Measurements from ENCODE around the gene HARS1.
"Not testable (repeated sequence)": the region's sequence is repeated elsewhere in the genome, so short reads cannot be mapped to it uniquely, and the experiment has no call there.

HARS1 gene

DNA sequence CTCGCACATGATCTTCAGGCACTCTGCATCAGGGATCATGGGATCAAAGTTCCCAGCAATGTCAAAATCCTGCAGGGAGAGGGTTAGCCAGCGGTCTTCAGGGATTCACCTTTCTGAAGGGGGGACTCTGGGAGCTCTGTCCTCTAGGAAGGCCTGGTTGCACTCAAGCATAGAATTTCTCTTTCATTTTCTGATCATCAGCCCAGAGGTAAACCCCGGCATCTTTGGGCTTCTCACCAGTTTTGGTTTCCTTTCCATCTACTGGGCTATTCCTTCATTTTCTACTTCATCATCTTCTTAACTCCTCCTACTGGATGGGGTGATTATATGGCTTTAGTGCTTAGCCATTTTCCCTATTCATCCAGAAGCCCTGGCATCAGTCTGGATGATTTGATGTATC lies 13.2 kb downstream of the HARS1 start:
- DNase-seq (ENCODE audit: low spot score), result no peak

DNA sequence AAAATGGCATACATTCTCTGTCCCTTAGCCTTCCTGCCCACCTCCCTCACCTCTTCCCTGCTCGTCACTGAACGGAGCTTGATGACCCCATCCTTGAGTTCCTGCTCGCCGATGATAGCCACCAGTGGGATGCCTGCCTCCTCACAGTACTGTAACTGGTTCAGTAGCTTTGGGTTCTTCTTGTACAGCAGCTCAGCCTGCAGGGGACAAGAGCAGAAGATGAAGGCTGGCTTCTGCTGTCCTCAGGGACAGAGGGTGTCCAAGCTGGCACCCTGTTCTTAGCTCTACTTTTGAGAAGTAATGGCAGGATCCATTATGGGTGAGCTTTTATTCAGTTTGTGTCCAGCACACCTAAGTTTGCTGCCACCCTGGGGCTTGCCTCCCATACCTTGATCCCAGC lies 16.5 kb downstream of the HARS1 start:
- no peak for DNase-seq (ENCODE audit: low spot score)

DNA sequence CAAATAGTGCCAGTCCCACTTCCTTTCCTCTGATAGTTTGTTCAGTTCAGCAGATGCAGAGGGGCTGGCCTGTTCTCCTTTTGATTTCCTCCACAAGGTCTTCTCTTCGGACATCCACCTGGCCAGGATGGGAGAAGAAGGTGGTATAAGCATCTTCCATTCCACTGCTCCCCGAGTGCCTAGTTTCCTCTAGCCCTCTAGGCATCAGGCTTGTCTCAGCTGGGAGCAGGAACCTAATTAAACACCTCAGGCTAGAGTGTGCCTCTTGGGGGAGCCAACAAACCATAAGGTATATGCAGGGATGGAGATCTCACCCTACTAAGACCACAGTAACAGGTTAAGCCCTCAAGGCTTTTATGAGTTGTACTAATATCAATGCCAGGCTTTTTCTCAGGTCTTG lies 17.0 kb downstream of the HARS1 start:
- no peak for DNase-seq (ENCODE audit: low spot score)

DNA sequence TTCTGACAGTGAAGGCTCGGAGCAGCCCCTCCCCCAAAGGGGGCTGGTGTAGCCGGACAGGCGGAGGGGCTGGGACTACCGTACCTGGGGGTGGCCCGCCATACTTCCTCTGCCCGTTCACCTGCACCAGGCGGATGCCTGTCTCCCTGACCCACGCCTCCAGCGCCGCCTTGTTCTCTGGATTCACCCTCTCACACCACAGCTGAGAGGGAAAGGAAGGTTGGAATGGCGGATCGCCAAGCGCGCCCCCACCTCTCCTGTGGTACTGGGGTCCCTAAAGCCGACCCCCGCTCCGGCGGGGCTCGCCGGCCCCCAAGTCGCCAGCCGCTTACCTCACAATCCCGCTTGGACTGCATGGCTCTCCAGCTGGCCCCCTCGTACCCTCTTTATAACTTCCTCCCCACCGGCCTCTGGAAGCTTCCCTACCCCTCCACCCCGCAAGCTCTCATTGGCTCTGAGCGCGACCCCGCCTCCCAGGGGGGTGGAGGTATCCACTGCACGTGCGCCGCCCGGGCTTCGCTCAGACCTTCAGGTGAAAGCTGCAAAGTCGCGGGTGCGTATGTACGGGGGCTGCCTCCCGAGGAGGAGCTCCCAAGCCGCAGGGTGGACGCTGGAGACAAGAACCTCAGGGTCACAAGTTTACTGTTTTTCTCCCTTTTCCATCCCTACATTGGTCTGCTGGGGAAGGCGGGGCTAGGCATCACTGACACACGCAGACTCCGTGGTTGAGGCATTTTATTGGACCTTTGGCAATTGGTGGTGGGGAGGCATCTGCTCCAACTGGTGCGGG lies 17.8 kb downstream of the HARS1 start, which contains the start of gene DND1:
Gene DND1 (minus strand): TSS at position 390 of the 790 bp plus-strand sequence. CDS start 34 bp downstream, at position 356.
- DNase-seq (ENCODE audit: low spot score), result no peak

DNA sequence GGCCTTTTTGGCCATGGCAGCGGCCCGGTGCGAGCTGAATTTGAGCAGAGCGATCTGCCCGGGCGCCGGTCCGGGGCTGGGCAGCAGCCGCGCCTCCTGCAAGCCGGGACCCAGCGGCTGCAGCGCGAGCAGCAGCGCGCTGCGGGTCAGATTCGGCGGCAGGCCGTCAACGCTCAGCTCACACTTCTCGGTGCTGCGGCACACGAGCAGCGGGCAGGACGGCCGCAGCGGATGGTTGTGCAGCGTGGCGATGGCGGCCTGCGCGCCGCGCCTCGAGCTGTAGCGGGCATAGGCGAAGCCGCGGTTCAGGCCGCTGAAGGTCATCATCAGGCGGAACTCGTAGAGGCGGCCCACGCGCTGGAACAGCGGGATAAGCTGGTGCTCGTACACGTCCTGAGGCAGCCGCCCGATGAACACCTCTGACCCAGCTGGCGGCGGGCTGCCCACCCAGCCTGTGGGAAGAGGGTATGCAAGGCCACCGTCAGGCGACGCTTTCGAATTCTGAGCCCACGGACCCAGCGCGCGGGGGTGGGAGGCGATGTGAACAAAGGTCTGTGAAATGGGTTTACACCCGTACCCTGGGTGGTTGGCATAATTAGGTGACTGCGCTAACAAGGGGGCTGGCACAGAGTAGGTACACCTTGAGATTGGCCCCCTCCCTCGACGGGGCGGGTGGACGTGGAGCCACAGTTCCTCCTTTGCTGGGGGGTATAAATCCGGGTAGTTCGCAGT lies 18.5 kb downstream of the HARS1 start:
- no peak for DNase-seq (ENCODE audit: low spot score)

DNA sequence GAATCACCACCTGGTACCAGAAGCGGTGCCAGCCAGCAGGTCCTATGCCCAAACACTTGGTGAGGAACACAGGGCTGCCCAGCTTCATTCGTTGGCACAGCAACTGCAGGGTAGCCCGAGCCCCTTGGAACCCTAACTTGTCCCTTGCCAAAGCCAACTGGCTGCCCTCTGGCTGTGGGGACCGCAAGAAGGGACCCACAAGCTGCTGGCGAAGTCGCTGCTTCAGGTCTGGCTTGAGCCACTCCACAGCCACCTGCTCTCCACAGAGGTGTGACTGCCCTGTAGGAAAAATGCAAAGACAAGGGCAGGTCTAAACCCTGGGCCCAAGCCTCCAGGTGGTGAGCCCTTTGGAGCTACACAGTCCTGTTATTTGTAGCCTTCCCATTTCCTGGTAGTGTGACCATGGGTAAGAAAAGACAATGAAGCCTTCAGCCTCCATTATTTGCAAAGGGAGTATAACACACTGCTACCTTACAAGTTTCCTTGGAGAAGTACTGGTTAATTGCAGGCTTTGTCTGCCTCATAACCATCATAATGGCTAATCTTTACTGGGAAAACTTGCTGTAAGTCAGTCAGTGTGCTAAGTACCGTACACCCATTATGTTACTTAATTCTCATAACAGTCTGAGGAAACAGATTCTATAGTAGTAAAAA lies 19.6 kb downstream of the HARS1 start:
- DNase-seq (ENCODE audit: low spot score), result no peak

DNA sequence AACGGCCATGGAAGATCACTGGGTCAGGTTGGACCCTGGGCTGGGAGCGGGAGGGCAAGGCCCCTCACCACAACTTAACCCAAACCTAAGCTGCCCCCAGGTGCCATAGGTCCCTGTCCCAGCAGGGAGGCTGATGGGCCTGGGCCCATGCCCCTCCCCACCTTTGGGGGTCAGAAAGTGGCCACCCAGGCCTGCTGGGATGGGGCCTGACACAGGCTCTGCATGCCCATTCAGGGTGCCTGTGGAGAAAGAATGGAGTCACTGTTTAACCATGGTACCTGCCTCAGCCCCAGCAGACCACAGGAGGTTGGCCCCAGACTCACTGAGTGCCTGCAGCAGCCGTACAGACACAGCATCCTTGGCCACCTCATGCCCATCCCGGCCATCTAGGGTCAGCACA lies 20.1 kb downstream of the HARS1 start:
- DNase-seq (ENCODE audit: low spot score), result not testable (repeated sequence)

DNA sequence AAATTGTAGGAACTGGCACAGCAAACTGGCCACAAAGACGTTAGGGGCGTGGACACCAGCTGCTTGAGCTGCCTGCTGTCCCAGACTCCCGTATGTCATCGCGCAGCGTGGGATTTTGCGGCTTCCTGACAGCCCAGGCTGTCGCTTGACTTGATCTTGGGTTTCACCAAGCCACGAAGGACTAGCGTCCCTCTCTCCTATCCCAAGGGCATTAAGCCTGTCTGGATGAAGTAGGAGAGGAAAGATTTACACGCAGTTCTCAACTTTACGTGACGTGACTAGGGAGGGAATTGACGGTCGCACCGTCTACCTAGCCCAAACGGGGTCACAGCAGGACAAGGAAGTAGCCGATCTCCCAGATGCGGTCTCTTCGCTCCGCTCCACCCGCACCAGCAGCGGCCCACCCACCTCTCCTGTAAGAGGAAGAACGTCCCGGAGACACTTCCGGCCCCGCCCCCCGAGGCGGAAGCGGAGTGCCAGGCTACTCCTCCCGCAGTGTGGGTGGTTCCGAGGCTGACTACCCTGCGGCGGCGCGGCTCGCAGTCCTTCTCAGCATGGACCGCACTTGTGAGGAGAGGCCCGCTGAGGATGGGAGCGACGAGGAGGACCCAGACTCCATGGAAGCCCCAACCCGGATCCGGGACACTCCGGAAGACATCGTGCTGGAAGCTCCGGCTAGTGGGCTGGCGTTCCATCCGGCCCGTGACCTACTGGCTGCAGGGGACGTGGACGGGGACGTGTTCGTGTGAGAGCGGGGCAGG lies 26.6 kb downstream of the HARS1 start, which contains the start of gene WDR55:
Gene WDR55 (plus strand): TSS at position 546 of the 761 bp plus-strand sequence. CDS start 9 bp downstream, at position 555.
- DNase-seq (ENCODE audit: low spot score), result peak; percentile 96

DNA sequence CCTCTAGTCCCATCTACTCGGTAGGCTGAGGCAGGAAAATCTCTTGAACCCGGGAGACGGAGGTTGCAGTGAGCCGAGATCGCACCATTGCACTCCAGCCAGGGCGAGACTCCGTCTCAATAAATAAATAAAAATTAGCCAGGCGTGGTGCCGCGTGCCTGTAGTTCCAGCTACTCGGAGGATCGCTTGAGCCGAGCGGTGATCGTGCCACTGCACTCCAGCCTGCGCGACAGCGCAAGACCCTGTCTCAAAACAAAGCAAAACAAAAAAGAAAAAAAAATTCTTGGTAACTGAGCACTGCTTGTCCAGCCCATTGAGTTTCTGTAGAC lies 27.2 kb downstream of the HARS1 start:
- DNase-seq (ENCODE audit: low spot score), result no peak

DNA sequence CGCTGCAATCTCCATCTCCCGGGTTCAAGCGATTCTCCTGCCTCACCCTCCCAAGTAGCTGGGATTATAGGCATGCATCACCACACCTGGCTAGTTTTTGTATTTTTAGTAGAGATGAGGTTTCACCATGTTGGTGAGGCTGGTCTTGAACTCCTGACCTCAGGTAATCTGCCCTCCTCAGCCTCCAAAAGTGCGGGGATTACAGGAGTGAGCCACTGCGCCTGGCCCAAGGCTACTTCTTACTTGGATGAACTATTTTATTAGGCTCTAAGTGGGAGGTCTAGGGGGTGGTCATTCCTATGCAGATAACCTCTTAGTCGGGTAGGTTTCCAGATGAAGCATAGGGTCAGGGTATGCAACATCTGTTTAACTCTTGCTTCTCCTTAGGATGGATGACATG lies 30.8 kb downstream of the HARS1 start:
- not testable (repeated sequence) for DNase-seq (ENCODE audit: low spot score)

DNA sequence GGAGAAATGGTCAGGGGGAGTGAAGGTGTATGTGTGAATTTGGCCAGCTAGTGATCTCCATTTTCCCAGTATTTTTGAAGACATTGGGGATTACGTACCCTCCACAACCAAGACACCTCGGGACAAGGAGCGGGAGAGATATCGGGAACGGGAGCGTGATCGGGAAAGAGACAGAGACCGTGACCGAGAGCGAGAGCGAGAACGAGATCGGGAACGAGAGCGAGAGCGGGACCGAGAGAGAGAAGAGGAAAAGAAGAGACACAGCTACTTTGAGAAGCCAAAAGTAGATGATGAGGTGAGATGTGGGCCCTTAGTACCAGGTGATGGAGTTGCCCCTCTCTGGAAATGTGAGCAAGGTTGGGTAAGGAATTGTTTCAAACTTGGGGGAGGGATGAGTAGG lies 32.3 kb downstream of the HARS1 start:
- no peak for DNase-seq (ENCODE audit: low spot score)

DNA sequence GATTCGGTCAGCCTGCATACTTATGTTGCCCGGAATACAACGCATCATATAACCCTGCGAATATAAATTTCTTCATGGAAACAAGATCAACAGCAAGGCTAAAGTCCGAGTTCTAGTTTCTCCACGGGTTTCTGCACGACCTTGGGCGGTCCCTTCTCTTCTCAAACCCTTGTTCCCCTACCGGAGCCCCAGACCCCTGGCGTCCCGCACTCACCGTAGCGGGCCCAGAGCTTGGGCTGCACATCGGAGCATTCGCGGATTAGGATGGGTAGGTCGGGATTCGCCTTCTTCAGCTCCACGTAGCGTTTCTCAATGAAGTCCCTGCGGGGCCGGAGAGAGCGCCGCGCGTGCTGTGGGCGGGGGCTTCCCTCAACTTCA lies 44.1 kb downstream of the HARS1 start:
- DNase-seq (ENCODE audit: low spot score), result peak; percentile 68

DNA sequence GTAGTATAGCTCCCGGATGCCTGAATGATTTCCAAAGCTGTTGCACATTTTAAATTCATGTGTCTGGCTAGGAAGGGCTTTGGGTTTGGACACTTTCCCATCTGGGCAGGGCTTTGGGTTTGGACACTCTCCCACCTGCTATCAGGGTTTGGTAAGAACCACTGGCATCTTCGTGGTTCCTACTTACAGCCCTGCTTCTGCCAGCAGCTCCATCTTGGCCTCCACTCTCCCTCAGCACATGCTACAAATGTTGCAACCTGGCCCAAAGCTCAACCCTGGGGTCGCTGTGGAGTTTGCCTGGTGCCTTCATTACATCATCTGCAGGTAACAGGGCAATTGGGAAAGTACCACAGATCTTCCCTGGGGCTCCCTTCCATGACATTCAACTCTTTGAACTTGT lies 48.5 kb downstream of the HARS1 start:
- no peak for DNase-seq (ENCODE audit: low spot score)

DNA sequence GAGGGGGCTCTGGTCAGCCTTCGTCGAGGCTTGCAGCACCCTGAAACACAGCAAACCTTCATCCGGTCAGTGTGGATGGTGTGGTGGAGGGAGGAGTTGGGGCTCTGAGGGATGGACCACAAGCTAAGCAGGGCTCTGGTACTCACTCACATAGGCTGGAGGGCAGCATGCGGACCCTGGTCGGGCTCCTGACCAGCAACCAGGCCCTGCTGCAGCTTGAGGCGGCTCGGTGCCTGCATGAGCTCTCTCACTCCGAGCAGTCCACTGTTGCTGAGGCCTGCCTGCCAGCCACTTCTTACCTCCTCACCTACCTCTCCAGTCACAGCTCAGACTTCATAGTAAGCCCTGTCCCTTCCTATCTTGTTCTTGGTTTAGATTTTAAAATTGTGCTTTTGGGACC lies 49.5 kb downstream of the HARS1 start:
- no peak for DNase-seq (ENCODE audit: low spot score)

DNA sequence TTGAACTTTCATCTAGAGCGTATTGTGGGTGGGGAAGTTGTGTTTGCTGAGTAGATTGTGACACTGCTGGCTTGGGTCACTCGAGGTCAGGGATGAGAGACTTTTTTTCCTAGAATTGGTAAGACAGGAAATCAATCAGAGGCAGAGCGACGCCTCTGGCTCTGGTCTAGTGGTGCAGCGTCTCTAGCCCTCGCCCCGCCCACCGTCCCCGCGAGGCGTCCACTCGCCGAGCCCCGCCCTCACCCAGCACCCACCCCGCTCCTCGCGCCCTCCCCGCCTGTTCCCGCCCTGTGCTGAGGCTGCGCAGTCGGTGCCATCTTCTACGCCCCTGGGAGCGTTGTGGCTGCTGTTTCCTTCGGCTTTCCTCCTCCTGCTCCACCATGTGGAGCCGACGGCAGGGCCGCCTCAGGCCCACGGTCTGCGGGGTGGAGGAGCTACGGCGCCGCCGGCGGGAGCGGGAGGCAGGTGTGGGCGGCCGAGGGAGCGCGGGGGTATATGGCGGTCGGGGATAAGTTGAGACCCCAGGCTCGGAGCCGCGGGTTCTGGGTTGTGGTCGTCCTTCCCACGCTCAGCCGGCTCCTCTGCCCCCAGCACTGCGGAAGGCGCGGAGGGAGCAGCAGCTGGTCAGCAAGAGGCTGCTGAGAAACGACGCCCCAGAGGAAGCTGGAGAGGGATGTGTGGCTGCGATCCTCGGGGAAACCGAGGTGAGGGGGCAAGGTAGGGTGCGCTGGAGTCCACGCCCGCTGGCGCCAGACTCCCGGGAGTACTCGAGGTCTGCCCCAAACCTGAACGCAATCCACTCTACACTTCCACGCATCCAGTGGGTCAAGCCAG lies 51.8 kb downstream of the HARS1 start, which contains the start of gene TMCO6:
Gene TMCO6 (plus strand): TSS at position 304 of the 834 bp plus-strand sequence. CDS start 77 bp downstream, at position 381.
- DNase-seq (ENCODE audit: low spot score), result peak; percentile 95

DNA sequence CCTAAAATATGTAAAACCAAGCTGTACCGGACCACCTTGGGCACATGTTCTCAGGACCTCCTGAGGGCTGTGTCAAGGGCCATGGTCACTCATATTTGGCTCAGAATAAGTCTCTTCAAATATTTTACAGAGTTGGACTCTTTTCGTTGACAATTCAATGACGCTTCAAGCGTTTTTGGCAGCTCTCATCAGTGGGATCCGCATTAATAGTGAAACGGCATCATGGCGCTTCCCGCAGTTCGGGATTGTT lies 52.3 kb downstream of the HARS1 start:
- not testable (repeated sequence) for DNase-seq (ENCODE audit: low spot score)

DNA sequence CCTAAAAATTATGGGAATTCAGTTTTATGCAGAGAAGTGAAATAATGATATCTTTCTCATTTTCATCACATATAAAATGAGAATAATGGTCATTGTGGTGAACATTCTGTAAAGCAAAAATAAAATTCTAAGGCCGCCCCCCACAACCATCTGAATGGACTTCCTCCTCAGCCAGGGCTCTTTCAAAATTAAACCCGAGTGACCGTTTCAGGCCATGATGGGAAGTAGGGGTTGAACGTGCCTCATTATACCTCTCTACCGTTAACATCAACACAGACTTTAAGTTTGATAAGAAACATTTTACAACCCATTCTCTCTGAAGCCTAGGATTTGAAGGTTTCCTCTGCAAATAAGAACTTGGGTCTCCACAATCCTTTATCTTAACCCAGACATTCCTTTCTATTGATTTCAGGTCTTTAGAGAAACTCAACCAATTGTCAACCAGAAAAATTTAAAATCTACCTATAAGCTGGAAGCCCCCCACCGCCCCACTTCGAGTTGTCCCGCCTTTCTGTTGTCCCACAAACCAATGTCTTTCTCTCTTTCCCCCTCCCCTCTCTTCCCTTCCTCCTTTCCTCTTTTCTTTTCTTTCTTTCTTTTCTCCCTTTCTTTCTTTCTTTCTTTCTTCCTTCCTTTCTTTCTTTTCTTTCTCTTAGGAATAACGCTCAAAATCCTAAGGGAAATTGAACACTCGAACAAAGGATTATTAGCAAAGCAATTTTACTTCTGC lies 53.6 kb downstream of the HARS1 start:
- DNase-seq (ENCODE audit: low spot score), result no peak

DNA sequence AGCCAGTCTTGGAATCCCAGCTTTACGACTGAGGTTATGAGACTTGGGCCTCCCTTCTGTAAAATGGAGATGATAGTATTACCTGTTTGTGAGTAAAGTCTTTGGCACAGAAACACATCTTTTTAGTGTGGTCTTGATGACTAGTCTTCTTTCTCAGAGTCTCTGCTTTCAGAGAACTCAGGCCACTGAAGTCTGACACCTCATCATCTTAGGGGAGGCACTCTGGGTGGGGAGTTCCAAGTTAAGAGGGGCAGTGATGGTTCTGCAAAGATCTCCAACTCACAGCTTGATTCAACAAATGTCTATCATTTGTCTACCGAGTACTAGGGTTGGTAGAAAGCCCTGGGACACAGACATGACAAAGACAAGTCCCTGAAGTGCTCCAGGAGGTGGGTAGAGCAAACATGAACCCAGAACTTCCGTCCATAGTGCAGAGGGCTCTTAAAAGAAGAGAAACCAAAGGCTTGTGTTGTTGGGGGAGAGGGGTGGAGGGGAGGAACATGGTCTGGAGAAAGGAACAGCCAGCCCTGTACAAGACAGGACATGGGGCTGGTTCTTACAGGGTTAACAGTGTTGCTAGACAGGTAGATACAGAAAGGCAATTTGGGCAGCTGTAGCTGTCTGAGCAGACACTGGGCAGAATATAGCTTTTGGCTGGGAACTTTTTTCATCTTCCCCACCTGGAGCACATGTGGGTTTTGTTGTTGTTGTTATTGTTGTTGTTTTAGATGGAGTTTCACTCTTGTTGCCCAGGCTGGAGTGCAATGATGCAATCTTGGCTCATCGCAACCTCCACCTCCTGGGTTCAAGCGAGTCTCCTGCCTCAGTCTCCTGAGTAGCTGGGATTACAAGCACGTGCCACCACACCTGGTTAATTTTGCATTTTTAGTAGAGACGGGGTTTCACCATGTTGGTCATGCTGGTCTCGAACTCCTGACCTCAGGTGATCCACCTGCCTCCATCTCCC lies 55.6 kb downstream of the HARS1 start:
- no peak for DNase-seq (ENCODE audit: low spot score)

DNA sequence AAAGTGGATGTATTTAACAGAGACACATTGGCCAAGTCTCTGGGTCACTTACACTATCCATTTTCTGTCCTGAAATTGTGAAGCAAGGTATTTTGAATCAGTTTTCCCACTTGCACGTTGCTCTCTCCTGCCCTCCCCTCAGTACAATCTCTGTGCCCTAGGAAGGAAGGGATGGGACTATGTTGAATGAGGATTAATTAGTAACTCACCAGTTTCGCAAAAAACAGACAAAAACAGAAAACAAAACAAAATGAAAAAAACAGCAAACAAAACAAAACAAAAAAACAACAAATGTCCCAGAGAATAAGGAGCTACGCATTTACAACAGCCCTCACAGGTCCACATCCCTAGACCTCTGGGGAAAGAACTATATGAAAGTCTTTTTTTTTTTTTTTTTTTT lies 57.1 kb downstream of the HARS1 start:
- no peak for DNase-seq (ENCODE audit: low spot score)

DNA sequence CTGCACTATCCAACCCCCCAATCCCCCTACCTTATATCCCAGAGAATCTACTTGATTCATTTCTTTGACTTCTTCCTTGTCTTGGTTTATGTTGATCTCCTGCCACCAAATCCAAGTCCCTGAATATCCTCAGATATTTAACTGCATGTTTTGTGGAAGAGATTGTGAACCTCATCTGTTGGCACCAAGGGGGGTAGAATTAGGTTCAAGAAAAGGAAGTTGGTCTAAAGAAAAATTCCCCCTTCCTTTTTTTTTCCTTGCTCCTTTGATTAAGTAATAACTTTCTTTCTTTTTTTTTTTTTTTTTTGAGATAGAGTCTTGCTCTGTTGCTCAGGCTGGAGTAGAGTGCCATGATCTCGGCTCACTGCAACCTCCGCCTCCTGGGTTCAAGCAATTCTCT lies 57.7 kb downstream of the HARS1 start:
- DNase-seq (ENCODE audit: low spot score), result no peak
